Upper lobe of right lung (tissue), 1 donor: ENCODE data around the gene GPR87. TPM values are rescaled to one million over a fixed set of nuclear protein-coding genes. Genes with fewer than 3 reads are reported as not detected.

Experiments used
- ATAC-seq: fragments of 200-7000 bp; cut with Tn5 transposase; one replicate; pipeline ENCODE4 v1.9.1; 2020; ENCODE audit warnings: mild to moderate bottlenecking, moderate library complexity
- DNase-seq: peaks from one replicate; pipeline ENCODE4 v3.0.0-alpha.2; 2020
- H3K27ac ChIP-seq: fragments of 200-600 bp; one replicate; pipeline ENCODE4 v1.8.0; 2022
- H3K27me3 ChIP-seq: fragments of 200-600 bp; one replicate; pipeline ENCODE4 v1.8.0; 2022; ENCODE audit warnings: mild to moderate bottlenecking
- H3K36me3 ChIP-seq: fragments of 200-600 bp; one replicate; pipeline ENCODE4 v1.8.0; 2022
- H3K4me1 ChIP-seq: fragments of 200-600 bp; one replicate; pipeline ENCODE4 v1.8.0; 2022
- H3K4me3 ChIP-seq: fragments of 200-600 bp; one replicate; pipeline ENCODE4 v1.8.0; 2022; ENCODE audit warnings: mild to moderate bottlenecking
- H3K9me3 ChIP-seq: fragments of 200-600 bp; one replicate; pipeline ENCODE4 v1.8.0; 2022
- intact Hi-C: fragments of 100-400 bp; cut with DNase I; formaldehyde crosslinking; loops from one replicate; pipeline ENCODE4 v1.11.0; 2022
- total RNA-seq: library from RNA; stranded (reverse); fragmentation: NEBNext Ultra II Directional; extraction: Animal tissue kit (Norgen Biotek cat#: 25700); gene quantifications from one replicate; pipeline ENCODE4 v1.2.1, GENCODE V29; 2021
- TF ChIP-seq, protein P1 (sequence below): fragments of 200-600 bp; IDR thresholded peaks from one replicate; pipeline ENCODE4 v1.8.0; 2022; ENCODE audit warnings: antibody characterized with exemption
- donor health status: DM: no; HTN: yes; CAD: no; lungs with severe emphysema.

Gene GPR87
- total RNA-seq, 1 donor from 2014 or later = 0.67 TPM

DNA sequence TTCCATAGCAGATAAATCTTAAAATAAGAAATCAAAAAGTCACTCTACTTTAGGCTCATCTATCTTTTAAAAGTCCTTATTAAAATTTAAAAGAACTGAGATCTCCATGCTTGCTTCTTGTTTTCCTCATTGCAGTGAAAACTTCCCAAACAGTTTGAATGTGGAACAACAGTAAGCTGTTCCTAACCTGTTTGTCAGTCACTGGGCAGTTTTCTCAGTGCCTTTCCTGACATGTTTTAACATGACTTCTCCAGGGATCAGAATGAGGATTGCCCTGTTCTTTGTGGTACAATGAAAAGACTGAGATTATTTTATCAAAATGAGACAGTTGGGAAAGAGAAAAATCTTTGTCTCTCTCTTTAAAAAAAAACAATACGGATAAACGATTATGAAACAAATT, 774 bp downstream of the GPR87 start:
- Histone ChIP-seq H3K36me3 (no peaks in the 10 kb centered on the region), H3K9me3 (no peaks in the 10 kb centered on the region), H3K4me1 (no peaks in the 10 kb centered on the region), H3K4me3 (no peak overlapping the region), H3K27ac (no peak overlapping the region), H3K27me3 (no peaks in the 10 kb centered on the region)
- TF ChIP-seq, protein P1, sequence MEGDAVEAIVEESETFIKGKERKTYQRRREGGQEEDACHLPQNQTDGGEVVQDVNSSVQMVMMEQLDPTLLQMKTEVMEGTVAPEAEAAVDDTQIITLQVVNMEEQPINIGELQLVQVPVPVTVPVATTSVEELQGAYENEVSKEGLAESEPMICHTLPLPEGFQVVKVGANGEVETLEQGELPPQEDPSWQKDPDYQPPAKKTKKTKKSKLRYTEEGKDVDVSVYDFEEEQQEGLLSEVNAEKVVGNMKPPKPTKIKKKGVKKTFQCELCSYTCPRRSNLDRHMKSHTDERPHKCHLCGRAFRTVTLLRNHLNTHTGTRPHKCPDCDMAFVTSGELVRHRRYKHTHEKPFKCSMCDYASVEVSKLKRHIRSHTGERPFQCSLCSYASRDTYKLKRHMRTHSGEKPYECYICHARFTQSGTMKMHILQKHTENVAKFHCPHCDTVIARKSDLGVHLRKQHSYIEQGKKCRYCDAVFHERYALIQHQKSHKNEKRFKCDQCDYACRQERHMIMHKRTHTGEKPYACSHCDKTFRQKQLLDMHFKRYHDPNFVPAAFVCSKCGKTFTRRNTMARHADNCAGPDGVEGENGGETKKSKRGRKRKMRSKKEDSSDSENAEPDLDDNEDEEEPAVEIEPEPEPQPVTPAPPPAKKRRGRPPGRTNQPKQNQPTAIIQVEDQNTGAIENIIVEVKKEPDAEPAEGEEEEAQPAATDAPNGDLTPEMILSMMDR = no peak
- intact Hi-C loops = no loop called here
- no peak for DNase-seq
- ATAC-seq = no peak

DNA sequence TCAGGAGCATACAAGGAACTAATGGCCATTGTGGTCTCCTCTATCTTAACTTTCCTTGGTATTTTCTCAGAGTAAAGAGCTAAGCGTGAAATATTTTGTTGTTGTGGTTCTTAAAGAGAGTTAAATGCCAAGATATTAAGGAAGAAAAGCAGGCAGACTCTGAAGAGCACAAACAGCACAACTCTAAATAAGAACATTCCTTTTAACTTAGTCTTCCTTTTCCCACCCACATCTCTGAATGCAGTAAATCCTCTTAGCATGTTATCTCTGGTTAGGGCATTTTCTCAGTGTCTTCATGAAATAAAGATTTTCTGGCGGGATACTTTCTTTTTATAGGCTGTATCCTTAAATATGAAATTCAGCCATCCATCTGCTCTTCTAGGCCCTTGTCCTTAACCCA, 1.5 kb downstream of the GPR87 start:
- DNase-seq = no peak
- intact Hi-C loops = no loop called here
- Histone ChIP-seq H3K4me1 (no peaks in the 10 kb centered on the region), H3K4me3 (no peak overlapping the region), H3K27ac (no peak overlapping the region), H3K27me3 (no peaks in the 10 kb centered on the region), H3K9me3 (no peaks in the 10 kb centered on the region), H3K36me3 (no peaks in the 10 kb centered on the region)
- no peak for ATAC-seq
- TF ChIP-seq, protein P1 = no peak

DNA sequence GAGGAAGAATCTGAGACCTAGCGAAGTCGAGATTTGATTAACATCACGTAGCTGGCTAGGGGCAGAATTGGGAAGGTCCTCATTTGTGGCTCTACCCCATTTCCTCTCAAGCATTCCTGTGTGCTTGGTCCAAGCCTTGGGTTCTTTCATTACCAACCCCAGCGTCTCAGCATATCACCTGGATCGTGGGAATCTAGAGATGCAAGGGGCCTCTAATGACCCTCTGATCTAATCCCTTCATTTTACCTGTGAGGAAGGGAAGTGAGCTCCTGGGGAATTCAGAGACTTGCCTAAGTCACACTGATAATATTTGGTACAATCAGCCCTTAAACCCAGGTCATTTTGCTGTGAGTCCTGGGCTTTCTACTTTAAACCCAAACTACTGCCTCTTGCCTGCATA, 2.0 kb downstream of the GPR87 start:
- Histone ChIP-seq H3K27me3 (no peaks in the 10 kb centered on the region), H3K36me3 (no peaks in the 10 kb centered on the region), H3K9me3 (no peaks in the 10 kb centered on the region), H3K27ac (no peak overlapping the region), H3K4me1 (no peaks in the 10 kb centered on the region), H3K4me3 (no peak overlapping the region)
- ATAC-seq (no peak), DNase-seq (no peak)
- intact Hi-C loops = no loop called here
- TF ChIP-seq, protein P1 = no peak

DNA sequence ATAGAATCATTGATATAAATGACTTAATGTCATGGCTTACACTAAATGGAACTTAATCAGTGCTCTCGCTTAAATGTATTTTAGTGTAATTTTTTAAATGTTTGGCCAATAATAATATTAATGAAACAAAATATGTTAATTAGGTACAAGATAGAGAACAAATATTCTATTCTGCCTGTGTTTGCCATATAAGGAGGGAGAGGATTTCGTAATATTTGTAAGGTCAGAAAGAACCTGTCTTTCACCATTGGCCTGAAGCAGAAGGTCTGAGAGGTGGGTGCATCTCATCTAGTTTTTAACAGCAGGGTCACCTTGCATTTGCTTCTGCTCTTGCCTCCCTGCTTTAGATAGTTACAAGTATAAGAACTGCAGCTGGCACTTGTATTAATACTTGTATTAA, 2.5 kb downstream of the GPR87 start:
- H3K4me3 ChIP-seq = no peak overlapping the region
- no peaks in the 10 kb centered on the region for H3K4me1 ChIP-seq
- ATAC-seq (no peak), DNase-seq (no peak)
- intact Hi-C loops = no loop called here
- H3K27ac ChIP-seq = no peak overlapping the region
- H3K27me3 ChIP-seq = no peaks in the 10 kb centered on the region
- no peaks in the 10 kb centered on the region for H3K36me3 ChIP-seq
- TF ChIP-seq, protein P1 = no peak
- H3K9me3 ChIP-seq = no peaks in the 10 kb centered on the region

DNA sequence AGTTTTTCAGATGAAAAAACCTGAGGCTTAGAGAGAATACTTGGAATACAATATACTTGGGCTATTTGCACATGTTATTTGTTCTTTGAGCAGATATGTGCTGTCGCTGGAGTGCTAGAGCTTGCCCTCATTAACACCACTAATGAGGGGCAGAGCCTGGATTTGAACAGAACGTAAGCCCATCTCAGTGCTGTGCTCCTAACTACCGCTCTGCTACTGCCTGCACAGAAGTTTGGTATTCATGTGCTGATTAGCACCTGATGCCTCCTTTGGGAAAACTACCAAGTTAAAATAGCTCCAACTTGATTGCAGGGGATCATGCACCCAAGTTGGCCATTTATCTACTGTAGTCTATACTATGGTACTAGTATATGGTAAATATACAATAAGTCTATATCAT, 3.6 kb downstream of the GPR87 start:
- Histone ChIP-seq H3K9me3 (no peaks in the 10 kb centered on the region), H3K27me3 (no peaks in the 10 kb centered on the region), H3K4me1 (no peaks in the 10 kb centered on the region), H3K4me3 (no peak overlapping the region), H3K36me3 (no peaks in the 10 kb centered on the region), H3K27ac (no peak overlapping the region)
- ATAC-seq (no peak), DNase-seq (no peak)
- intact Hi-C loops = no loop called here
- TF ChIP-seq, protein P1 = no peak

DNA sequence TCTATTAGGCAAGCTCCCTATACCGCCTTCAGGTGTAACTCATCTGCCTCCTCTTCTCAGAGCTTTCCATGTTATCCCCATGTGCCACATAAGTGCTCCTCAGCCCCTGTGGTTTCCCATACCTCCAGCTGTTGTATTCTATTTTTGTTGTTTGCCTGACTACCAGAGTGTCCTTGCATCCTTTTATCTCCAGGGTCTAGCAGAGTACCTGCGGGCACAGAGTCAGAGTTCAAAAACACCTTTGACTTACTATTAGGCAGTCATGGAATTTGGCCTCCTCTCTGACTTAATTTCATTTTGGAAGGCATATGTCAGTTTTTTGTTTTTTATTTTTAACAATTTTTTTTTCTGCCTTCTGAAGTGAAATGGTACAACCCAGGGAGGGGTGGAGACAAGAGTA, 7.1 kb downstream of the GPR87 start:
- TF ChIP-seq, protein P1 = no peak
- Histone ChIP-seq H3K36me3 (no peaks in the 10 kb centered on the region), H3K27ac (no peak overlapping the region), H3K27me3 (no peaks in the 10 kb centered on the region), H3K4me3 (no peak overlapping the region), H3K9me3 (no peaks in the 10 kb centered on the region), H3K4me1 (peaks cover 4% of the 10 kb centered on the region)
- ATAC-seq (no peak), DNase-seq (no peak)
- intact Hi-C loops = no loop called here
